ENCODE results near the gene FARSB.
"Not testable (repeated sequence)": the region's sequence is repeated elsewhere in the genome, so short reads cannot be mapped to it uniquely, and the experiment has no call there.

Gene FARSB

DNA sequence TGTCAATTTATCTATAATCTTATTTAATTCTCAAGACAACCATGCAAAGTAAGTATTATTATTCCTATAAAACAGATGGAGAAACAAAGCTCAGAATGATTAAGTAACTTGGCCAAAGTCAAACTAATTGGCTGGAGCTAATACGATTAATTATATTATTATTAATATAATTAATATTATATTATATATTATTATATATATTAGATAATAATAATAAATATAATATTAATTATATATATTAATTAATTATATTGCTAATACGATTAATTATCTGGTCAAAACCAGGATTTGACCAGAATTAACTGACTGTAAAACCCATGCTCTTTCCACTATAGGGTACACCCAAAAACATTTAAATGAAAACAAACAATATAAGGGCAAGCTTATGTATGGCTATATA lies 52.4 kb downstream of the FARSB start:
- FAIRE-seq = no peak

DNA sequence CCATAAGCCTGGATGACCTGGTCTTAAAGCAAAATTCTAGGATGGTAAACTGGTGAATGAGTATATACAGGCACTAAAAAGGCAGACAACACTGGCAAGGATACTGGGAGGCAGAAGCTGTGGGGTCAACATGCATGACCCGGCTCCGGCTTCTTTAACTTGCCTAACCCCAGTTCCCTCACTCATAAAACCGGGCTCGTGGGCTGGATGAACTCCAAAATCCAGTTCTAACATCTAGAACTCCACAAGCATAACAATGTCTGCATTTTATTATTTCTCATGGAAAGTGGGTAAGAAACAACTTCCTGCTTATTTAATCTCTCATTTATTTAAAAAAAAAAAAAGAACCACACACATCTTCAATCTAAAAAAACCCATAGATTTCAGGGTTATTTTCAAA lies 57.3 kb downstream of the FARSB start:
- FAIRE-seq = no peak

DNA sequence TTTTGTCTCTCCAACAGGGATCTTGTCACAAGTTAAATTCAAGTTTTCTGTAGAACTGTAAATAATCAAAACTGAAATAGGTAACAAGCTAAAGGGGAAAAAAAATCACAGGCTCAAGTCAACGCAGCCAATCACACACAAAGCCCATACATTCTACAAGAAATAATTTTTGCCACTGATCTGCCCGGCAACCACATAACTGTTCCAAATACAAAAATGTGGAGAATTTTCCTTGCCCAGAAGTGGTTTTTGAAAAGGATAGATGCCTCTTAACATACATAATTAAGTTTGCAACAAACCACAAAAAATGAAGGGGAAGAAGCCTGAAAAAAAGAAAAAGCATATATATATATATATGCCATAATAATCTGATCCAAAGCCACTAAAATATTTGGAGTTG lies 60.3 kb downstream of the FARSB start:
- no peak for FAIRE-seq

DNA sequence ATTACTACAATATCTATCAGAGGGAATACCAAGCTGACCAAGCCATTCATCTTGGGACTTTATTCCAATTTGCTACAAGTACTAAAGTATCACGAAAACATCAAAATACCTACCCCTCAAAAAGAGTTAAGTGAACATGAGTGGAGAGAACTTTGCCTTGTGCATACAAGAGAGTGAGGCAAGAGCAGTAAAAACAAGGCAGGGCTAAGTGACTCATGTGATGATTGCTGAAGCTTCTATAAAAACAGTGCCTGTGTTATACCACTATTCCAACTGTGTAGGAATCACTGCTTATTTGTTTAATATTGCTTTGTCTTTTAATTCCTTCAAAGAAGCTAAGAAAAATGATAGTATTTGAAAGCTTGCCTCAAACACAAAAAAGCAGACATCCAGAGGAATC lies 61.2 kb downstream of the FARSB start:
- no peak for FAIRE-seq

DNA sequence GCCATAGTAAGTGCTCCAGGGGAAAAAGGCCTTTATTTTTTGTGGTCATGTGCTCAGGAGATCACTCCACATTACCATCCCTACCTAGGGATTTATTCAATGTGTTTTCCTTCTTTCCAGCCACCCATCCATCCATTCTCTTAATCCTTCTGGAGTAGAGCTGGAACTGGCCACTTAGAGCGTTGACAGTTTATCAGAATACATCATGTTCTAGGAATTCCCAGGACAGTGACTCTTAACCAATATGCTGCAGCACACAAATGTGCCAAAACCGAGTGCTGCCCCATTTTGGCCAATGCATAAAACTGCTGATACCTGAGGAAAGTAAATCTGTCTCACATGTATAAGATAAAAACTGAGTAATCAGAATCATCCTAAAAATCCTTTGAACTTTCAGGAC lies 63.7 kb downstream of the FARSB start:
- FAIRE-seq = no peak

DNA sequence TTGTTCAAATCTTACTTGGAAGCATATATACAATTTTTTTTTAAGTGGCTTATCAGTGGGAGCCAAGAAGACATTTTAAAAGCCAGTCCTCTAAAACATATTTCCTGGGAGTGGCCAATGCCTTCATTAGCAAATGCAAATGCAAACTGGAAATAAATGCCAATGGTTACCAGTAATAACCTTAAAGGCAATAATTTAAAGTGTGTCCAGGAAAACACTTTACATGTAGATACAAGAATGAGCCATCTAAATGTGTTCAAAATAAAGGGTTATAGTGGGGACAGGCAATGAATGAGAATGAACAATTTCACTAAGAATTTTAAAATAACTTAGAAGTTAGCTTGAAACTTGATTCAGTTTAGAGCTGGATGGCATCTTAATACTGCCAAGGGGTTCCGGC lies 64.2 kb downstream of the FARSB start:
- no peak for FAIRE-seq

DNA sequence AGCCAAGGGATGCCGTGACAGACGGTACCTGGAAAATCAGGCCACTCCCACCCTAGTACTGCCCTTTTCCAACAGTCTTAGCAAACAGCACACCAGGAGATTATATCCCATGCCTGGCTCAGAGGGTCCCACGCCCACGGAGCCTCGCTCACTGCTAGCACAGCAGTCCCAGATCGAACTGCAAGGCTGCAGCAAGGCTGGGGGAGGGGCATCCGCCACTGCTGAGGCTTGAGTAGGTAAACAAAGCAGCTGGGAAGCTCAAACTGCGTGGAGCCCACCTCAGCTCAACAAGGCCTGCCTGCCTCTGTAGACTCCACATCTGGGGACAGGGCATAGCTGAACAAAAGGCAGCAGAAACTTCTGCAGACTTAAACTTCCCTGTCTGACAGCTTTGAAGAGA lies 71.3 kb downstream of the FARSB start:
- FAIRE-seq = not testable (repeated sequence)

DNA sequence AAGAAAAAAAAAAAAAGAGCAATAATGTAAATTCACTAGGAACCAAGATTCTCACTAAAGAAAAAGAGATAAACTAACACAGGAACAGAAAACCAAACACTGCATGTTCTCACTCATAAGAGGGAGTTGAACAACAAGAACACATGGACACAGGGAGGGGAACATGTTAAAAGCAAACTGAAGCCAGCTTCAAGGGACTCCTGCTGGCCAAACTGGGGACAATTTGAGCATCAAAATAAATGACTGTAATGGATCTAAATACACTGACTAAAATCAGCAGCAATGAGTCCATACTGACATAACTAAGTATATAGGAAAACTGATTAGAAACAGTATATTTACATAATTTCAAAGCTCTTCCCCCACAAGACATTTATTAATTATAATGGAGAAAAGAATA lies 73.0 kb downstream of the FARSB start:
- FAIRE-seq = no peak

DNA sequence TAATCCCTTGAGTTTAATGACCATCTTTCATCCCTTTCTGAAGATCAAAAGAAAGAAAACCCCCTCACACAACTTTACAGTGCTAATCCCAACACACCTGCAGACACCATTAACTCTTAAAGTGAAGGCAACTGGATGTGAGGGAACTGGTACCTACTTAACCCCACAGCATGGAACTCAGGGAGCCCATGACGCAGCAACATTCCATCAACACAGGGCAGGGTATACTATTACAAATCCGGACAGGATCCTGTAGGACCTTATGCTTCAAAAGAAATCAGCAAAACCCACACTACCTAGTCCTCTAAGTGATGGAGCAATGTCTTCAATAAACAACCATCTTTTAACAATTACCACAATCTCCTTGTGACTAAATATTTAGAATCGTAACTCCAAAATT lies 78.6 kb downstream of the FARSB start:
- FAIRE-seq = no peak

DNA sequence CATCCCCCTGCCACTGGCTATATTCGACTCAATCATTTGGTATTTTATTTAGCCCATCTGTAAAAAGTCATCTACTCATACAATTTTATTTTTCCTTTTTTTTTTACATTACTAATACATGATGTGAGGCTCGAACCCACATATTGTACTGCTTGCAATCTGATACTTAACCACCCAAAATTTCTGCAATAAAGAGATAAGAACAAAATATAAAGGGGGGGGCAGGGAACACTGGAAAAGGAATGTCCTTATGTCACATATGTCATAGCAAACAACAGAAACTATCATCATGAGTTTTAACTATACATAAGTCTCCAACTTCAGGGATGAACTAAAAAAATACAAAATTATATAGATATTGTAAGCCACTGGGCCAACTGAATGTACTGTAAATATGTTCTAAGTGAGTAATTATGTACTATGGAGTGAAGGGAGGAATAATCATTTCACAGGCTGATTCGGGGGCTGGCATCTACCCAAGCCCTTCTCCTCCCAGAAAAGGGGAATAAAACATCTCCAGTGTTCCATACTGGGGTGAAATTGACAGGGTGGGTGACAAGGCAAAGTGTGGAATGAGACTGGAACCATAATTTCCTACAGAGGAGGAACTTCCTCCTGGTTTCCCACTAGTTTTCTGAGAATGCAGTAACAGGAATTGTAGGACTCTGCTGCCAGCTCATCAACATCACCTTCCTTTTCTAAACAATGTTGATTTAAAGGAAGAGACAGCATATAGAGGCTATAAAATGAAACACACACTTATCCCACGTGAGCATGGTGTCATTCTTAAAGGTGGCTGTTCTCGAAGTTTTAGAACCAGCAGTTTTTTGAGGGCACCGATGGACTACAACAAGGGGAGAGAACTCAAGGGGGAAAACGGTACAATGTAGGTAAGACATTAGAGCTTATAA lies 79.5 kb downstream of the FARSB start:
- no peak for FAIRE-seq

DNA sequence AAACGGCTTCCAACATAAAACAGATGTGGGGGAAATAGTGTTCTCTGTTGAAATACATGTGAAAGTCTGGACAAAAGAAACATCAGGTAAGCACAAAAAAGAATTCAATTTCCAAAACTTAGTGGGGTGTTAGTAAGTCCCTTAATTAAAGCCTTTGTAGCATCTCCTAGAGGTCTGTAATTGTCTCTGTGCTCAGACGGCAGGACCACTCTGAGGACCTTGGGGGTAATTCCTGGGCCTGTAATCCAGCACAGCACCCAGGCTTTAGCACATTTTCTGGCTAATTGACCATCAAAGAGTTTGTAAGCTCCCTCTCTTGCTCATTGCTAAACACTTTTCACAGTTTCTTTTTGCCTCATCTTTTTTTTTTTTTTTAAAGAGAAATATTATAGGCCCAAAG lies 80.3 kb downstream of the FARSB start:
- no peak for FAIRE-seq

DNA sequence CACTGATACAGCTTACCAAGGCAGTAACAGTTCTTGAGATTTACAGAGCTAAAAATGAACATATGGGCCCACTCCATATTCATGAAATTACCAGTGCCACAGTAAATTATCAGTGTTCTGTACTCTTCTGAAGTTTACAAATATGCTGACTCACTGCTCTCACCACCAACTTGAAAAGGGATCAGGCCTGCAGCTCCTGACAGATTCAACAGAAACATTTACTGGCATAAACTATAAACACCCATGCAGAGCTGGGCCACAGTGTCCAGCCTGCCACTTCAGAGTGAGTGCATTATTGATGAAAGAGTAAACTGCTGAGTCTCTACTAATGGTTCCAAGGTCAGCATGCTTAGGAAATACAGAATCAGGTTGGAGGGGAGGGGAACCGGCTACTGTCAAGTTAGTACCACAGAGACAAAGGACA lies 83.1 kb downstream of the FARSB start:
- FAIRE-seq = no peak

DNA sequence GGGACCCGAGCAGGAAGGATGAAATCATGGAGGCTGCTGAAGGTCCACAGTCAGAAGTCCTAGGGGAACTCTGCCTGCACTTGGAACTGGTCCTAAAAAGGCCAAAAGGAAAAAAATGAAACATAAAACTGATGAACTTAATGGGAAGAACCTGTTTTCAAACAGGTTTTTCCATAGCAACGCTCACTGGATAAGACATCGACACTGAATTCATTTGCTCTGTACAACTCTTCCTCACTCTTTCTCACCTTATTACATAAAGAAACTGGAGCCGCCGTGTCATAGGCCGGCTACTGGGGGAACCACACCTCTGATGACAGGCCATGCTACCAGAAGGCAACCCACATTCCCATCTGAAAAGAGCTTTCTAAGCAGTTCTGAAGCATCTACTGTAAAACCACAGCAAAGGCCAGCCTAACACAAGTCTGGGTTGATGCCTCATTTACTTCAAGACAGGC lies 83.6 kb downstream of the FARSB start:
- FAIRE-seq = no peak

DNA sequence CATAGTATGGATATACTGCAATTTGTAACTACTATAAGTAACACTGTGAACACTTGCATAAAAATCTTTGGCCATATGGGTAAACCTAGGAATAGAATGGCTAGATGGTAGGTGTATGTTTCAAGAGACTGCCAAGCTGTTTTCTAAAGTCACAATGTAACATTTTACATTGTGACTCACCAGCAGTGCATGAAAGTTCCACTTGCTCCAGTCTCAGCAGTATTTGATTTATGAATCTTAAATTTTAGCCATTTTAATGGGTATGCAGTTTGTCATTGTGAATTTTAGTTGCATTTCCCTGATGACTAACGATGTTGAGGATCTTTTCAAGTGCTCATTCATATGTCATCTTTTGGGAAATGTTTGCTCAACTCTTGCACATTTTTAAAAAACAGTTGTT lies 86.1 kb downstream of the FARSB start:
- FAIRE-seq = no peak

DNA sequence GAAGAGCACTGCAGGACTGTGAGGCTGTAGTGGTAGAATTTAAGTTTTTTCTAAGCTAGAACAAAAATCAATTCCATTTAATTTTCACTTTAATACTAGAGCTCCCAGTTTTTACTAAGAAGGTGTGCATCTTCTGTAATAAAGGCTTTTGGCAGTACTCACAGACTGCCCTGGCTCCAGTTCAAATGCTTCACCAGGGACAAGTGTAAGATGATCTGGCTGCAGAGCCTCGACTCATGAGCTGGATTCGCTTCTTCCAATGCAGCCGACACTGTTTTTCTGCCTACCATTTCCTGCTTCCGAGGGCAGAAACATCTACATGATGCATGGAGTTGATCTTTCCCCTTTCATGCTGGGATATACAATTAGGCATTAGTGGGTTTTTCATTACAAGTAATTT lies 87.0 kb downstream of the FARSB start:
- FAIRE-seq = no peak

DNA sequence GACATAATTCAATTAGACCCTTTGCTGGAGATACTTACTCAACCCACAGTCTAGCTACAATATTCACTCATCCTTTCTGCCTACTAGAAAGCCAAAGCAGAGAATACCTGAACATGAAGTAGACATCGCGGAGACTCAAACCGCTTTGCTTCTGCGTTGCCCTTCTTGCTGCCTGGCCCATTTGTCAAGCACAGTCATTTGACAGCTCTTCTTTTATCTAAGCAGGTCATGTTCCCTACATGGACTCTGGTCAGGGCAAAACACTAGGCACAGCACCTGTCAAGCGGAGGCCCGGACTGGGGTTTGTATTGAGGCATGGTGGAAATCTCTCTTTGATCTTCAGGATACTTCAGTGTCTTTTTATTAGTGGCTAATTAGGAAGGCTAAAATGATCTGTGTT lies 89.7 kb downstream of the FARSB start:
- FAIRE-seq = no peak

DNA sequence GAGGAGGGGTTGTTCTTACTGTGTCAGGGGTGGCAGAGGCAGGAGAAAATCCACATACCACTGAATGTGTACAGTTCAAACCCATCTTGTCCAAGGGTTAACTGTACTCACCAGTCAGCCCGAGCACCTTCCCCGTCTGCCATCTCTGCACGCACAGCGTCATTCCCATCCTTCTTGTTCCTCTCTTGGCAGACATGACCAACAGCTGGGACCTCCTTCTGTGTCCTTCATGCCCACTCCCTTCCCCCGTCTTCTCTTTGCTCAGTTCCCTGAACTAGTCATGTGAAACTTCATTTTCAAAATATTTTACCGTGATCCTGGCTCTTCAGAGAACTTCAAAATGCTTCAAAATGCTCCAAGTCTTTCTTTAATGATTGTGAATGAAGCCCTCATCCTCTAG lies 92.0 kb downstream of the FARSB start:
- FAIRE-seq = no peak

DNA sequence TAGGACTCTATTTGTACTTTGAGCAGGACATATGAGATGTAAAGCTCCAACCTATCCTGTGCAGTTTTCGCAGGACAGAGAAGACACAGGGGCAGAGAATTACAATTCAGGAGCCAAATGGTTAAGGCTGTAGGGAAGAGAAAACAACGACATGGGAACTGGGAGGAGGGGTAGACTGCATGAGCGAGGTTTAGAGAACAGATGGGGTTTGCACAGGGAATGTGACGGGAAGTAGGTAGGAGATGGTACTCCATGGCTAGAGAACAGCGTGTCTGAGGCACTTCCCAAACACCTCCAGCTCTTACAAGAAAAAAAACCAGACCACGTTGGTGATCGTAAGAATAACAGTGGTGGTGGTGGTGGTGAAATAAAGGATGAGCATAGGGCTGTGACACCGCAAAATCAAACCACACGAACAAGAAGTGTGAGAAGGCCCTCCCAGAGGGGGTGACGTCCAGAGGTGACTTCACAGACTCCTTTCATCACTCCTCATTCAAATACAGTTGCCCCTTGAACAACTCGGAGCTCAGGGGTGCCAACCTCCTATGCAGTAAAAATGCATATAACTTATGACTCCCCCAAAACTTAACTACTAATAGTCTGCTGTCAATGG lies 92.7 kb downstream of the FARSB start:
- FAIRE-seq = no peak

DNA sequence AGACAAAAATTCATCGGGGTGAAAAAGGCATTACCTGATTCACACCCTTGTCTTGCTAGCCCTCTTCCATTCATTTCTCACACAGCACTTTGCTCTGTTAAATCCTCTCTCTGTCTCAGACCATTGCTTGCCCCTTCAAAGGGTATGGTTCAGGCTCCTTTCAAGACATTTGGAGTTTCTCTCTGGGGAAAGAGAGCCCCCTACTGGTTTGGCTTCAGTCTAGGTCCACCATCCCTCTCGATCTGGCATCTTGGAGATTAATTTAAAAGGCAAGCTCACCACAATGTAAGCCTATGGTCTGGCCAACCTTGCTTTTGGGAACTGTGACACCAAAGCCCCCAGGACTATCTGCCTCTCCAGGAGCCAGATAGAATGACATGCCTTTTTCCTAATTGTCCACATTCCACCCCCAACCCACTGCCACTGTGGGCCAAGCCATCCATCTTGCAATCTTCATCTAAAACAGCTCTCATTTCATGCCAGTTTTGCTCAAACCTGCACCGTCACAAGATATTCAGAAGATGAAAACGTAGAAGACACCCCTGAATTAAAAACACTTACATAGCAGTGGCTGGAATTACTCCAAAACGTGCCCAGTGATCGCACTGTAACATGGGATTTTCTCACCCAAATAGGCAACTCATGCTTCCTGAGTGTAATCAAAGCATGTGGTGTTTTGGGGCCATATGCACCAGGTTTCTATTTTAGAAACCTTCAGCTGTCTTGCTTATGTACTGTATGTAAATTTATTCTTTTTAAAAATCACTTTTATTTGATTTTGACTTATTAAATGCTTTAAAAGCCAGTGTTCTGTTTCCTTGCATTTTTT lies 93.9 kb downstream of the FARSB start:
- no peak for FAIRE-seq

DNA sequence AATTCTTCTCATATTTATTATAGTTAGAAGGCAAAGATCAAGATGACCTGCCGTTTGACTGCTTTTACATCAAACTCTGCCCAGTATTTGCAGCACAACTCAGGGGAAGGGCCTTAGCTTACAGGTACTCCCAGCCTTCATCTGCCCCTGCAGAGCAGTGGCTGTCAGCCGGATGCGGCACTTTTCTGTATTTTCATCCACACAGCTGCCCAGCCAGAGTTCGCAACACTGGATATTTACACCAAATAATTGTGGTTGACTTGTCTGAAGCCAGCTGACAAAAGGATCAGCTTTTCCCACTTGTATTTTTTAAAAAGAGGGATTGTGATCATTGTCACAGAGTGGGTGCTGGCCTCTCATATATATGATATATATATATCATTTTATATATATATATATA lies 94.7 kb downstream of the FARSB start:
- FAIRE-seq = no peak

DNA sequence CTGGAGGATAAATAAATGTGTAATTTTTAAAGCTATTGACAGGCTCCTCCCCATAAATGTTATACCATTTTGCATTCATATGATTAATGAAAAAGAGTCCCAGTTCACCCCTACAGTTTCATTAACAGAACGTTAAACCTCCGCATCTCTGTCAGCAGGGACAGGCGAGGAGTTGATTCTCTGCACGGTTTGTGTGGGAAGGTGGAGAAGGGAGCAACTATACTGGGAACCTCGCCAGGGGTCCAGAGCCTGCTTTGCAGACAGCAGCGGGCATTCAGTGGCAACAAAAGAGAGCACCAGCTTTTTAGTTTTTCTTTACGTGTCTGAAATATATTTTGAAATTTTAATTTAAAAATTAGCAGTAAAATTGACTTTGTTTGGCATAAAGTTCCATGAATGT lies 101.4 kb downstream of the FARSB start:
- FAIRE-seq = no peak

DNA sequence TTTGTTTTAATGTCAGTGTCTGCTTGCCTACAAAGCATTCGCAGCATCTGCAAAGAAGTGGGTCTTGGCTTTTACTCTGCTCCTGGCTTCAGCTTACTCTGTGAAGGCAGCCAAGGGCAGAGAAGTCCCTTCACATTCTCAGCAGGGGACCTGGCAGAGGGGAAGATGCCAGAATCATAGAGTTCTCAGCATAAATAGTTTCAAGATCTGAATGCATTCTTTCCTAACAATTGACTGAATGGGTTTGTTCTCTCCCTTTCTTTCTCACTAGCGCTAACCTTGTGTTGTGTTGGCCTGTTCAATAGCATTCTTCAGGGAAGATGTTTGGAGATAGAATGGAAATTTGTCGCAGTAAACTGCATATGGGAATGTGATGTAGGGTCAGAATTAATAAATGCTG lies 106.9 kb downstream of the FARSB start:
- FAIRE-seq = no peak

DNA sequence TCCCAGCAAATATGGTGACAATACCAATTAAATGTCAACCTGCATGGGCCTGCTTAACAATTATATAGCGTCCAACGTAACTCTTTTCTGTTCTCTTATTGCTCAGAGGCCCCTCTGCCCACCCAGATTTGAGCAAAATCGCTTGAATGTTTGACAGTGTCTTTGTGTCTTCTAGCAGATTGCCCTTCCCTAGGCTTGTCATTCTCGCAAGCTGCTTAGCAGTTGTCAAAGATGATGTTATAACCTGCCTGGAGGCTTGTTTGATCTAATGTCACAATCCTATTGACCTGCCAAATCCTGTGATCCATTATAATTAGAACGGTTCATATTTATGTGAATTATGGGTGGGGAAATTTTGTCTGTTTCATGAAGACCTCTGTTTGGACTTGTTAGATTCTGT lies 108.8 kb downstream of the FARSB start:
- no peak for FAIRE-seq
